ENCODE data around the gene PSMD2.

DNA sequence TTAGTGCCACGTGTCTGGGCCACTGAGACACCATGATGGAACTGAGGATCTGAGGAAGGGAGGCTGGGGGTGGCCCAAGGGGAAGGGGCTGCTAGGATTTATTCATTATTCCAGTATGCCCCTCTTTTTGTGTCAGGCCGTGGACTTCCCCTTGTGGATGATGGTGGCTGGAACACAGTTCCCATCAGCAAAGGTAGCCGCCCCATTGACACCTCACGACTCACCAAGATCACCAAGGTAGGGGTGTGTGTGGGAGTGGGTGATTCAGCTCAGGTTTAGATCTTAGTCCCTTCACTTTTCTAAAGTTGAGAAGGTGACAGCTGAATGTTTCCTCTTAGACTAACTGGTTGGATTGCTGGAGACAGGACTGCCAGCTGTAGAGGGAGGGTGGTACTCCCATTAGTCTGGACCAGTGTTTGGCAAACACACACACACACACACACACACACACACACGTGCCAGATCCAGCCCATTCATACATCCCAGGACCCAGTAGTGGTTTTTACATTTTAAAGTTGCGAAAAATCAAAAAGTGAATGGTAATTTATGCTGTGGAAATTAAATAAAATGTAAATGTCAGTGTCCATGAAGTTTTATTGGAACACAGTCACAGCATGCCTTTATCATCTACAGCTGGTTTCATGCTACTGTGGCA is 26.8 kb downstream of the PSMD2 start:
- TF ChIP-seq, protein P1, sequence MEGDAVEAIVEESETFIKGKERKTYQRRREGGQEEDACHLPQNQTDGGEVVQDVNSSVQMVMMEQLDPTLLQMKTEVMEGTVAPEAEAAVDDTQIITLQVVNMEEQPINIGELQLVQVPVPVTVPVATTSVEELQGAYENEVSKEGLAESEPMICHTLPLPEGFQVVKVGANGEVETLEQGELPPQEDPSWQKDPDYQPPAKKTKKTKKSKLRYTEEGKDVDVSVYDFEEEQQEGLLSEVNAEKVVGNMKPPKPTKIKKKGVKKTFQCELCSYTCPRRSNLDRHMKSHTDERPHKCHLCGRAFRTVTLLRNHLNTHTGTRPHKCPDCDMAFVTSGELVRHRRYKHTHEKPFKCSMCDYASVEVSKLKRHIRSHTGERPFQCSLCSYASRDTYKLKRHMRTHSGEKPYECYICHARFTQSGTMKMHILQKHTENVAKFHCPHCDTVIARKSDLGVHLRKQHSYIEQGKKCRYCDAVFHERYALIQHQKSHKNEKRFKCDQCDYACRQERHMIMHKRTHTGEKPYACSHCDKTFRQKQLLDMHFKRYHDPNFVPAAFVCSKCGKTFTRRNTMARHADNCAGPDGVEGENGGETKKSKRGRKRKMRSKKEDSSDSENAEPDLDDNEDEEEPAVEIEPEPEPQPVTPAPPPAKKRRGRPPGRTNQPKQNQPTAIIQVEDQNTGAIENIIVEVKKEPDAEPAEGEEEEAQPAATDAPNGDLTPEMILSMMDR (IDR thresholded peaks at IDR 0.05): no peak
- TF ChIP-seq POLR2A (IDR thresholded peaks at IDR 0.05) (no peak), POLR2AphosphoS5 (IDR thresholded peaks at IDR 0.05) (no peak)
